ENCODE data around the gene CYTH3. TPM values are rescaled to one million over a fixed set of nuclear protein-coding genes. Genes with fewer than 3 reads are reported as not detected.
A peak's percentile ranks its signal among the peaks of the same experiment; 100 is the strongest.

CYTH3 gene
- total and polyA plus RNA-seq, 2 of the 4 experiments (the other 2 are of a cell fraction), result 14.2 to 34.8 TPM

DNA sequence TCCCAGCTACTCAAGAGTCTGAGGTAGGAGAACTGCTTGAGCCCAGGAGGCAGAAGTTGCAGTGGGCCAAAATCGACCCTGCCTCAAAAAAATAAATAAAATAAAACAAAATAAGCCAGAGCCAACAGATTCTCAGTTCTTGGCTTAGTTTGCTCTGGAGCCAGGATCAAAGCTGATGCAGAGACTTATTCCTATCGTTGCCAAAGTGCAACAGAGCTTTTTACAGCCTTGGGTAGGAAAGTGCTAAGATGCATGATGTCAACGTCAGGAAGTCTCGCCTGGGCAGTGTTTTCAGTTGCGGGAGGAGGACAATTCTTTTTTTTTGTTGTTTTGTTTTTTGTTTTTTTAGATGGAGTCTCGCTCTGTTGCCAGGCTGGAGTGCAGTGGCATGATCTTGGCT is 43.8 kb upstream of the CYTH3 start:
- Histone ChIP-seq H3K79me1 (ENCODE audit: low read depth in 1 of 2, low read length in 2 of 2) (no peaks in the 10 kb centered on the region; a peak in 1 of 4 replicates), H3K36me3 (ENCODE audit: control insufficient read depth, insufficient read depth, low read length) (no peaks in the 10 kb centered on the region), H2AFZ (replicated peaks; ENCODE audit: low read length, poor library complexity) (no peak overlapping the region), H3K27ac (ENCODE audit: insufficient read depth, low read length) (no peak overlapping the region), H2AK9ac (replicated peaks; ENCODE audit: low read depth, low read length, poor library complexity) (no peak overlapping the region), H3K4me2 (ENCODE audit: low read depth, low read length) (no peak overlapping the region), H3K9me3 (ENCODE audit: control insufficient read depth, insufficient read depth, low read length) (no peaks in the 10 kb centered on the region), H3K9ac (ENCODE audit: low read depth, low read length) (no peak overlapping the region), H3K4me1 (ENCODE audit: control insufficient read depth, insufficient read depth, low read length) (peaks cover 7% of the 10 kb centered on the region), H3K4ac (ENCODE audit: low read depth, low read length) (no peak overlapping the region), H3K9me1 (ENCODE audit: insufficient read depth, low read length) (peaks cover 7% of the 10 kb centered on the region), H3K27me3 (ENCODE audit: control insufficient read depth, insufficient read depth, low read length) (no peaks in the 10 kb centered on the region), H4K5ac (ENCODE audit: low read depth, low read length) (no peak overlapping the region), H4K20me1 (ENCODE audit: insufficient read depth, low read length) (no peaks in the 10 kb centered on the region), H2BK20ac (ENCODE audit: low read depth, low read length) (0 out of 2 replicates have a peak overlapping the region, but pooled peaks have one; percentile 26), H4K91ac (ENCODE audit: insufficient read depth, low read depth, low read length) (no peak overlapping the region), H3K4me3 (ENCODE audit: insufficient read depth, low read depth, low read length) (no peak overlapping the region), H2AK5ac (ENCODE audit: low read depth, low read length) (no peak overlapping the region), H2BK5ac (ENCODE audit: low read depth, low read length, poor library complexity, severe bottlenecking) (no peak overlapping the region), H3K14ac (replicated peaks; ENCODE audit: low read depth, low read length) (no peak overlapping the region), H3K23ac (ENCODE audit: low read depth, low read length) (no peak overlapping the region), H3K18ac (ENCODE audit: low read depth, low read length) (no peak overlapping the region), H2BK120ac (ENCODE audit: low read depth, low read length) (no peak overlapping the region), H2BK15ac (ENCODE audit: low read depth, low read length) (no peak overlapping the region), H3K56ac (ENCODE audit: extremely low read depth, insufficient read depth, low read length) (no peak overlapping the region), H4K8ac (ENCODE audit: low read depth in 2 of 2, low read length in 2 of 2) (no peak overlapping the region)
- intact Hi-C loops (cut with micrococcal nuclease) (no loop called here), dilution Hi-C loops (cut with HindIII; ENCODE audit: low sequenced_read_pairs, unreplicated experiment) (no loop called here), in situ Hi-C loops (cut with MboI; ENCODE audit: low sequenced_read_pairs) (no loop called here)
- ChIA-PET CTCF (interaction anchor here (1.3 kb wide), 1 partner anchor 156 kb away, joined by 4 read pairs; no protein-coding TSS in a partner anchor), POLR2A (ENCODE audit: unreplicated experiment) (interaction anchor here (0.5 kb wide), 1 partner anchor 34 kb away, joined by 3 read pairs; no protein-coding TSS in a partner anchor)
- no CpG with 5 or more reads among the region's 6 CpGs for WGBS, 2 experiments (ENCODE audit: extremely low coverage in 2 of 2, insufficient read length in 1 of 2)
- ATAC-seq (ENCODE audit: low read depth) (no peak), DNase-seq (no peak)
- TF ChIP-seq NFE2L2 (IDR thresholded peaks at IDR 0.05; ENCODE audit: low read depth, low read length) (no peak), FOS (IDR thresholded peaks at IDR 0.05; ENCODE audit: low read depth, low read length) (no peak), MAFK (IDR thresholded peaks at IDR 0.05; ENCODE audit: low read depth, low read length) (no peak), RAD21 (IDR thresholded peaks at IDR 0.05; ENCODE audit: low read length) (no peak)
- no TSS peak for BruUV-seq (replicated peaks)
